CMK (cell line): ENCODE measurements around the gene TUBB4A.

Experiments used
- DNase-seq: peaks from one replicate; pipeline ENCODE4 v3.0.0-alpha.2; 2010; ENCODE audit warnings: low read depth

The TUBB4A gene

GRCh38 chr19:6466526-6467248 lies 35.4 kb downstream of the TUBB4A start:
- no peak for DNase-seq

GRCh38 chr19:6465663-6466062 lies 36.4 kb downstream of the TUBB4A start:
- no peak for DNase-seq

- no peak for DNase-seq
These were observed 37.1 kb downstream of the TUBB4A start for GRCh38 chr19:6465006-6465405.

GRCh38 chr19:6464070-6464873 lies 37.8 kb downstream of the TUBB4A start, which contains the start of gene CRB3:
TSS of gene CRB3 (plus strand) at chr19:6464271. CDS start at chr19:6464702, 431 bp downstream.
- DNase-seq, result no peak

GRCh38 chr19:6460099-6460884 lies 41.8 kb downstream of the TUBB4A start:
- DNase-seq, result peak; percentile 87

GRCh38 chr19:6459262-6460098 lies 42.6 kb downstream of the TUBB4A start, which contains the start of gene SLC25A23:
TSS of gene SLC25A23 (minus strand) at chr19:6459792. CDS start at chr19:6459628, 164 bp downstream.
- DNase-seq, result no peak

GRCh38 chr19:6458695-6459261 lies 43.3 kb downstream of the TUBB4A start:
- no peak for DNase-seq

- DNase-seq, result no peak
These were observed 44.0 kb downstream of the TUBB4A start for GRCh38 chr19:6457958-6458694.

- DNase-seq, result no peak
These were observed 46.2 kb downstream of the TUBB4A start for GRCh38 chr19:6455924-6456323.

GRCh38 chr19:6453951-6454565 lies 48.1 kb downstream of the TUBB4A start:
- DNase-seq, result no peak

- no peak for DNase-seq
These were observed 49.2 kb downstream of the TUBB4A start for GRCh38 chr19:6452899-6453298.

GRCh38 chr19:6452223-6452614 lies 49.9 kb downstream of the TUBB4A start:
- no peak for DNase-seq

GRCh38 chr19:6451583-6452222 lies 50.4 kb downstream of the TUBB4A start:
- DNase-seq, result no peak

- no peak for DNase-seq
These were observed 51.9 kb downstream of the TUBB4A start for GRCh38 chr19:6450166-6450565.

- no peak for DNase-seq
These were observed 54.1 kb downstream of the TUBB4A start for GRCh38 chr19:6448045-6448444.

- no peak for DNase-seq
These were observed 55.7 kb downstream of the TUBB4A start for GRCh38 chr19:6446452-6446851.
